ENCODE results near the gene PRSS3. TPM values are rescaled to one million over a fixed set of nuclear protein-coding genes. Genes with fewer than 3 reads are reported as not detected.
A peak's percentile ranks its signal among the peaks of the same experiment; 100 is the strongest.
"Not testable (repeated sequence)": the region's sequence is repeated elsewhere in the genome, so short reads cannot be mapped to it uniquely, and the experiment has no call there.

PRSS3 gene
- total and polyA plus RNA-seq, 9 of the 15 experiments (the other 6 are each of a cell fraction or from before 2014, with no cell fraction given), result 0.35 to 0.42 TPM; not detected in 7

DNA sequence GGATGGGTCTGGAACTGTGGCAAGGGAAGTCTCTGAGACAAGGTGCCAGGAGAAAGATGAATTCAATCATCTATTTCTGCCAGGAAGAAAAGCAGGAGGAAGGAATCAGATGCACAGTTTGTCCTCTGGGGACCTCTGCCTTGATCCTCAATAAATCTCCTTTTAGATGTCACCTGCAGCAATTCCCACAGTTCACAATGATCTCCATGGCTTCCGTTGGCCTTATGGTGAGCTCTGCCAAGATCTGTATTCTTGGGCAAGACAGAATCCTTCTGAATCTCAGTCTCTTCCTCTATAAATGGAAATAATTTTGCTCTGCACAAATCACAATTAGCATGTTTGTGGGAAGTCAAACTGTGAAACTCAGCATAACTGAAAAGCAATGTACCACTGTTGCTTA, 1.9 kb upstream of the PRSS3 start:
- H4K20me1 ChIP-seq (replicated peaks; ENCODE audit: control insufficient read depth, insufficient read depth, low read length); intact Hi-C loops (cut with micrococcal nuclease); H3K4me3 ChIP-seq; H3K27ac ChIP-seq (ENCODE audit: extremely low read depth, low read depth, low read length); DNase-seq (ENCODE audit: extremely low read depth in 1 of 4, low spot score in 3 of 4); H3K4me2 ChIP-seq (ENCODE audit: insufficient read depth, low read length); H3K36me3 ChIP-seq (ENCODE audit: control insufficient read depth, insufficient read depth, low read length); CTCF ChIA-PET (ENCODE audit: low intra/inter-chr PET ratio); H3K79me2 ChIP-seq (ENCODE audit: control insufficient read depth, insufficient read depth, low read length); H2AFZ ChIP-seq (ENCODE audit: low read depth, low read length); H3K9me1 ChIP-seq (ENCODE audit: control insufficient read depth, insufficient read depth, low read length); BruUV-seq (replicated peaks); in situ Hi-C loops (cut with MboI); H3K9me3 ChIP-seq (replicated peaks; ENCODE audit: control insufficient read depth, insufficient read depth, low read depth, low read length); H3K9ac ChIP-seq (ENCODE audit: insufficient read depth in 1 of 2, low read depth in 2 of 2, low read length in 2 of 2); ATAC-seq; POLR2A ChIA-PET; H3K4me1 ChIP-seq (replicated peaks in 1 of 2; ENCODE audit: control insufficient read depth in 2 of 2, insufficient read depth in 2 of 2, low read length in 2 of 2); FAIRE-seq: not testable (repeated sequence)
- H3K27me3 ChIP-seq (ENCODE audit: control insufficient read depth in 2 of 2, insufficient read depth in 2 of 2, low read length in 2 of 2), result peaks cover 5 to 15% of the 10 kb centered on the region in 2 experiments; a peak in 3 of 5 replicates
- WGBS (ENCODE audit: insufficient coverage, low coverage, missing lambda C conversion rate), result 13% methylated on average over 1 of the region's 1 CpG

DNA sequence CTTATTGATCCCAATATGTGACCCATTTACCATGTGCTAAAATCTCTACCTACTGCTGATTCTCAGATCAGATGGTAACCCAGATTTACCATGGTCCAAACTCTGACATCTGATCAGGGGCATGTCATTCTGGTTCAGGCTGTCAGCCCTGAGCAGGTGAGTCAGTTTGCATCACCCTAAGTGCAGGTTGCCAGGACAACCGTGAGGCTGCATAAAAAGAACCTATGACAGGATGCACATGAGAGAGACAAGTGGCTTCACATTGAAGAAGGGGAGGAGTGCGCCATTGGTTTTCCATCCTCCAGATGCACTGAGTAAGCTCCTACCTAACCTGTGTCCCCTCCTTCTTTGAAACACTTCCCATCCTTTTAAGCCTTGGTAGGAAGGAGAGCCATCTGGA, 801 bp upstream of the PRSS3 start:
- H3K9ac ChIP-seq (ENCODE audit: insufficient read depth in 1 of 2, low read depth in 2 of 2, low read length in 2 of 2), result no peak overlapping the region
- WGBS (ENCODE audit: insufficient coverage, low coverage, missing lambda C conversion rate), result 0% methylated on average over 1 of the region's 2 CpGs
- FAIRE-seq, result no peak
- in situ Hi-C loops (cut with MboI), result no loop called here
- H2AFZ ChIP-seq (ENCODE audit: low read depth, low read length), result no peak overlapping the region
- BruUV-seq (replicated peaks), result no TSS peak
- H3K27ac ChIP-seq (ENCODE audit: extremely low read depth, low read depth, low read length), result no peak overlapping the region
- no peaks in the 10 kb centered on the region for H3K79me2 ChIP-seq (ENCODE audit: control insufficient read depth, insufficient read depth, low read length)
- TF ChIP-seq CBFA2T3 (IDR thresholded peaks at IDR 0.05), result no peak
- peak; percentile 48 for TF ChIP-seq RFX1 (IDR thresholded peaks at IDR 0.05)
- H3K9me1 ChIP-seq (ENCODE audit: control insufficient read depth, insufficient read depth, low read length), result no peaks in the 10 kb centered on the region
- no peak for ATAC-seq
- CTCF ChIA-PET (ENCODE audit: low intra/inter-chr PET ratio), result no interaction called here
- H3K4me1 ChIP-seq (replicated peaks in 1 of 2; ENCODE audit: control insufficient read depth in 2 of 2, insufficient read depth in 2 of 2, low read length in 2 of 2), result peaks cover 0 to 7% of the 10 kb centered on the region in 2 experiments; a peak in 2 of 5 replicates
- no peaks in the 10 kb centered on the region for H3K36me3 ChIP-seq (ENCODE audit: control insufficient read depth, insufficient read depth, low read length)
- no peak overlapping the region for H3K4me3 ChIP-seq
- no peaks in the 10 kb centered on the region for H4K20me1 ChIP-seq (replicated peaks; ENCODE audit: control insufficient read depth, insufficient read depth, low read length)
- no peaks in the 10 kb centered on the region for H3K9me3 ChIP-seq (replicated peaks; ENCODE audit: control insufficient read depth, insufficient read depth, low read depth, low read length)
- peaks cover 5 to 23% of the 10 kb centered on the region in 2 experiments; a peak in 3 of 5 replicates for H3K27me3 ChIP-seq (ENCODE audit: control insufficient read depth in 2 of 2, insufficient read depth in 2 of 2, low read length in 2 of 2)
- intact Hi-C loops (cut with micrococcal nuclease), result no loop called here
- no peak for DNase-seq (ENCODE audit: extremely low read depth in 1 of 4, low spot score in 3 of 4)
- H3K4me2 ChIP-seq (ENCODE audit: insufficient read depth, low read length), result no peak overlapping the region
- POLR2A ChIA-PET, result interaction anchor here (0.7 kb wide), 1 partner anchor 134 kb away, joined by 4 read pairs; no protein-coding TSS in a partner anchor
